Neutrophil (primary cell): ENCODE results near the gene ASB7.

ENCODE experiments used
- H3K27ac ChIP-seq: fragments of 200-600 bp; sonication (generic); 2 replicates; pipeline ENCODE4 v1.5.1; 2016; ENCODE audit warnings: mild to moderate bottlenecking, moderate library complexity
- H3K27me3 ChIP-seq: fragments of 200-600 bp; sonication (generic); 2 replicates; pipeline ENCODE4 v1.6.0; 2016; ENCODE audit warnings: mild to moderate bottlenecking
- H3K36me3 ChIP-seq: fragments of 200-600 bp; sonication (generic); 2 replicates; pipeline ENCODE4 v1.5.1; 2017
- H3K4me1 ChIP-seq, 2 experiments: fragments of 200-600 bp in 1 of 2; sonication (generic) in 1 of 2; 1 replicate in 1 of 2; 2 replicates in 1 of 2; pipeline versions ENCODE4 v1.5.1 to v1.6.1; 2013 to 2016; ENCODE audit warnings: low read depth in 1 of 2, low read length in 1 of 2, mild to moderate bottlenecking in 1 of 2, moderate library complexity in 1 of 2; ENCODE audit not compliant: control insufficient read depth in 1 of 2, insufficient read depth in 1 of 2
- H3K4me3 ChIP-seq, 2 experiments: fragments of 200-600 bp in 1 of 2; sonication (generic) in 1 of 2; 1 replicate in 1 of 2; 2 replicates in 1 of 2; pipeline ENCODE4 v1.5.1; 2013 to 2016; ENCODE audit warnings: low read depth in 1 of 2, low read length in 1 of 2, mild to moderate bottlenecking in 1 of 2, moderate library complexity in 1 of 2
- H3K9me3 ChIP-seq: fragments of 200-600 bp; sonication (generic); 2 replicates; pipeline ENCODE4 v1.5.1; 2016
- TF ChIP-seq, protein P1 (sequence below): fragments of 200-600 bp; sonication (generic); IDR thresholded peaks from 2 replicates; pipeline ENCODE4 v1.5.1; 2016; ENCODE audit warnings: antibody characterized with exemption

ASB7 gene

DNA sequence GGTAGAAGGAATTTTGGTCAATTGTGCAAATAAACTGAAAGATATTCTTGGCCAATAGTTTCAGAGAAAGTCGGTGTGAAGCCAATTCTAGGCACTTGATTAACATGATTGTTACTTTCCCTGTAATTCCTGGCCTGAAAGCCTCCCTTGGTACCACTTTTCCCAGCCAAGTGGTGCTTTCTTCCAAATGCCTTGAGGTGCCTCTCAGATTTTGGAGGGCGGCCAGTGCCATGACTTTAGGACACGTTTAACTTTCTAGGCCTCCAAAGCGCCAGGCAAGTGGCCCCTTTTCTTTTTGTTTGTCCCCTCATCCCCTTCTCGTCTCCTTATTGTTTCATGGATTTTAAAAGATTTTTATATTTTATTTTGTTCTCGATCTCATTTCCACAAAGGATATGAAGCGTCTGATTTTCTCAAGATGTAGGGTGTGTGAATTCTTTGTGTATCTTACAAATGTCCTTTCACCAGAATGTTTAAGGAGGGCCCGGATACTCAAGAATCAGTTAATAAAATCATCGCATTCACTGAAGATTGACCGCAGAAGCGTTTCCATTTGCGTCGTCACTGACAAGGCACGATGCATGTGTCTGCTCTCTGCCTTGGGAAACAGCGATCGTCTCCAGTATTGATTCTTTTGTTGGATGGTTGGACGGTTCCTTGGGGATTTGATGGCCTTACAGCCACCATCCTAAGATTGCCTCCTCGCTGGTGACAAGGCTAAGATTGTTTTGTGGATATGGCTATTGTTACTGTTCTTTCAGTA lies 87.8 kb downstream of the ASB7 start:
- H3K36me3 ChIP-seq, result no peaks in the 10 kb centered on the region
- H3K4me1 ChIP-seq, result no peaks in the 10 kb centered on the region
- no peak overlapping the region for H3K27ac ChIP-seq
- no peaks in the 10 kb centered on the region for H3K9me3 ChIP-seq
- no peak overlapping the region for H3K4me3 ChIP-seq
- TF ChIP-seq, protein P1, sequence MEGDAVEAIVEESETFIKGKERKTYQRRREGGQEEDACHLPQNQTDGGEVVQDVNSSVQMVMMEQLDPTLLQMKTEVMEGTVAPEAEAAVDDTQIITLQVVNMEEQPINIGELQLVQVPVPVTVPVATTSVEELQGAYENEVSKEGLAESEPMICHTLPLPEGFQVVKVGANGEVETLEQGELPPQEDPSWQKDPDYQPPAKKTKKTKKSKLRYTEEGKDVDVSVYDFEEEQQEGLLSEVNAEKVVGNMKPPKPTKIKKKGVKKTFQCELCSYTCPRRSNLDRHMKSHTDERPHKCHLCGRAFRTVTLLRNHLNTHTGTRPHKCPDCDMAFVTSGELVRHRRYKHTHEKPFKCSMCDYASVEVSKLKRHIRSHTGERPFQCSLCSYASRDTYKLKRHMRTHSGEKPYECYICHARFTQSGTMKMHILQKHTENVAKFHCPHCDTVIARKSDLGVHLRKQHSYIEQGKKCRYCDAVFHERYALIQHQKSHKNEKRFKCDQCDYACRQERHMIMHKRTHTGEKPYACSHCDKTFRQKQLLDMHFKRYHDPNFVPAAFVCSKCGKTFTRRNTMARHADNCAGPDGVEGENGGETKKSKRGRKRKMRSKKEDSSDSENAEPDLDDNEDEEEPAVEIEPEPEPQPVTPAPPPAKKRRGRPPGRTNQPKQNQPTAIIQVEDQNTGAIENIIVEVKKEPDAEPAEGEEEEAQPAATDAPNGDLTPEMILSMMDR, result no peak
- peaks cover 54% of the 10 kb centered on the region for H3K27me3 ChIP-seq

DNA sequence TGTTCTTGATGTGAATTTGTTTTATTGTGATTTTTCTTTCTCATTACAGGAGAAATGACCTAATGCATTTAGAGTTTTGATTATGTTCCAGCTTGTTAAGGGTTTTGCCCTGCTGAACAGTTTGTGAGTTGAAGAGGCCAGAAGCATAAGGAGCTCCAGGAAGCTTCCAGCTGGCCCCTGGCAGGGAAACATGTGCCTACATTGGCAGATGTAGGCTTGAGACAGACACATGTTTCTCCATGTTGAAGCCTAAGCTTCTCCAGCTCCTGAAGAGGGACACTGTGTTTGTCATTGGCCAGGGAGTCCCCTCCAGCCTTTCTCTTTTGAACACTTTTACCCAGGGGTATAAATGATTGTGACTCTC lies 88.4 kb downstream of the ASB7 start:
- H3K27me3 ChIP-seq, result peaks cover 55% of the 10 kb centered on the region
- H3K36me3 ChIP-seq, result no peaks in the 10 kb centered on the region
- H3K27ac ChIP-seq, result no peak overlapping the region
- H3K9me3 ChIP-seq, result no peaks in the 10 kb centered on the region
- no peak overlapping the region for H3K4me3 ChIP-seq
- TF ChIP-seq, protein P1, result no peak
- H3K4me1 ChIP-seq, result no peaks in the 10 kb centered on the region

DNA sequence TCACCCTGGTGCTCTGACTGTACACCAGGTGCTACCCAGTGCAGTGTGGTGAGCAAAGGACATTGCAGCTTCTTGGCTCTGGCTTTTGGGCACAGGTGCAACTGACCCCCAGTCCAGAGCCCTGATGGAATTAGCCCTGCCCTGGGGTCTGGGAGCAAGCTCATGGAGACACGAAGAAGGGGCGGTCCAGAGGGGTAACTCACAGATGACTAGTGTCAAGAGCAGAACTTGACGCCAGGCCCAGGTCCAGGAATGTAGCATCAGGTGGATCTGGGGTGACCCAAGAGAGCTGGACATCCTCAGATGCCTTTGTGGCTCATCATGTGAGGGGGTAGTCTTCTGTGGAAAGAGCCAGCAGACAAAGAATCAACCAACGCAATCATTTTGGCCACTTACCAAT lies 88.9 kb downstream of the ASB7 start:
- no peaks in the 10 kb centered on the region for H3K36me3 ChIP-seq
- no peak overlapping the region for H3K4me3 ChIP-seq
- H3K9me3 ChIP-seq, result no peaks in the 10 kb centered on the region
- H3K4me1 ChIP-seq, result no peaks in the 10 kb centered on the region
- H3K27ac ChIP-seq, result no peak overlapping the region
- peaks cover 58% of the 10 kb centered on the region for H3K27me3 ChIP-seq
- TF ChIP-seq, protein P1, result no peak

DNA sequence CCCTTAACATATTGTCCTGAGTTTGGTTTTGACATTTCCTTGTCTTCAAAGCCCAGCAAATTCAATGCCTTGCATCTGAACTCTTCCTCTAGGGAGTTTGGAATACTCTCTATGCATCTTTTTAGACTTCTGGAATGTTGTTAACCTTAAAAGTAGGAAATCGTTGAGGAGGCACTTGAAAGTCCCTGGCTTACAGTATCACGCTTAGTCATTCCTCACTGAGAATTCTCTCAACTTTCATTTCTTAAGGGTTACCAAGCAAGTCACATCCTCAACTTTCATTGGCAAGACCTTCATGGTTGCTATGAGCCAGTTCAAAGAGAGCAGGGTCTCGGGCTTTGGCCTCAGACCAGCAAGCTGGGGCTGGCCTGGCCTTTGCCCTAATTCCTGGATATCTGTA lies 89.9 kb downstream of the ASB7 start:
- H3K36me3 ChIP-seq, result no peaks in the 10 kb centered on the region
- H3K27ac ChIP-seq, result no peak overlapping the region
- TF ChIP-seq, protein P1, result no peak
- peaks cover 62% of the 10 kb centered on the region for H3K27me3 ChIP-seq
- no peaks in the 10 kb centered on the region for H3K4me1 ChIP-seq
- H3K4me3 ChIP-seq, result no peak overlapping the region
- no peaks in the 10 kb centered on the region for H3K9me3 ChIP-seq

DNA sequence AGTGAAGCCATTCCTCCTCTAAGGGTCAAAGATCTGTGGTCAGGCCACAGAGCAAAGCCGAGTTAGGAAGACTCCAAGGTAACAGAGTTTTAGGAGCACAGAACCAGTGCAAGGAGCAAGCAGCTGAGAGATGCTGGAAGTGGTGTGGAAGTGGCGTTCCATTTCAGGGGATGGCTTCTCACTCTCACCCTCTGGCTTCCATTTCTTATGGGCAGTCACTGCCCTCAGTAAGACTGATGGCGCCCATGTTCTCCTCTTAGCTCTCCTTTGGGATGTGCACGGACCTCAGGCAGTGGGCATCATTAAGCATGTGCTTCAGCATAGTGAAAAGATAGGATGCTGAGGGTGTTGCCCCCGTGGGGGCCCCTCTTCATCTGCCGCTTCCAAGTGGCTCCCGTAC lies 90.3 kb downstream of the ASB7 start:
- TF ChIP-seq, protein P1, result no peak

More for the DNA sequence above, 90.3 kb downstream of the ASB7 start:
- no peaks in the 10 kb centered on the region for H3K36me3 ChIP-seq
- H3K4me1 ChIP-seq, result no peaks in the 10 kb centered on the region
- H3K4me3 ChIP-seq, result no peak overlapping the region
- H3K9me3 ChIP-seq, result no peaks in the 10 kb centered on the region
- H3K27me3 ChIP-seq, result peaks cover 62% of the 10 kb centered on the region
- no peak overlapping the region for H3K27ac ChIP-seq
